ENCODE data around the gene KIZ. TPM values are rescaled to one million over a fixed set of nuclear protein-coding genes. Genes with fewer than 3 reads are reported as not detected.

Gene KIZ
- total RNA-seq, 1 donor from 2014 or later: 15.0 TPM

DNA sequence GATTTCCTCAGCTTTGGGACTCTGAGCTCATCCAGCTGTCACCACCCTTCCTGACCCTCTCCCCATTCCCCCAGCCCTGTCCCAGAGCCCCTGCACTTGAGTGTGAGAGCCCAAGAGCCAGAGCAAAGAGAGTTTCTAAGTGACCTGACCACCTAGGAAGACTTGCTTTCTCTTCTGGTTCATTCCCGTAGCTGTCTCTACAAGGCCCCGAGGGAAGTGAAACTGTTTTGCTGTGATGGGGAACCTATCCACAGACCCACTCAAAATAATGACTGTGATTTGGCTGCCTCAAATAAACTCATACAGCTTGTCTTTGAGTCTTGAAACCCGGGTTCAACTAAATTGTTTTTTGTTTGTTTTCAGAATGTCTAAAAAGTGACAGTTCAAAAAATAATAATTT lies 102.6 kb downstream of the KIZ start:
- Mint-ChIP-seq H3K4me3 (no peak overlapping the region), H3K9me3 (no peaks in the 10 kb centered on the region), H3K36me3 (ENCODE audit: low read depth) (no peaks in the 10 kb centered on the region), H3K27ac (ENCODE audit: unreplicated experiment) (no peak overlapping the region), H3K27me3 (ENCODE audit: low read depth) (peaks cover 45% of the 10 kb centered on the region), H3K4me1 (peaks cover 18% of the 10 kb centered on the region)
- no peak for DNase-seq (ENCODE audit: low read depth, low spot score)
- TF ChIP-seq, protein P1, sequence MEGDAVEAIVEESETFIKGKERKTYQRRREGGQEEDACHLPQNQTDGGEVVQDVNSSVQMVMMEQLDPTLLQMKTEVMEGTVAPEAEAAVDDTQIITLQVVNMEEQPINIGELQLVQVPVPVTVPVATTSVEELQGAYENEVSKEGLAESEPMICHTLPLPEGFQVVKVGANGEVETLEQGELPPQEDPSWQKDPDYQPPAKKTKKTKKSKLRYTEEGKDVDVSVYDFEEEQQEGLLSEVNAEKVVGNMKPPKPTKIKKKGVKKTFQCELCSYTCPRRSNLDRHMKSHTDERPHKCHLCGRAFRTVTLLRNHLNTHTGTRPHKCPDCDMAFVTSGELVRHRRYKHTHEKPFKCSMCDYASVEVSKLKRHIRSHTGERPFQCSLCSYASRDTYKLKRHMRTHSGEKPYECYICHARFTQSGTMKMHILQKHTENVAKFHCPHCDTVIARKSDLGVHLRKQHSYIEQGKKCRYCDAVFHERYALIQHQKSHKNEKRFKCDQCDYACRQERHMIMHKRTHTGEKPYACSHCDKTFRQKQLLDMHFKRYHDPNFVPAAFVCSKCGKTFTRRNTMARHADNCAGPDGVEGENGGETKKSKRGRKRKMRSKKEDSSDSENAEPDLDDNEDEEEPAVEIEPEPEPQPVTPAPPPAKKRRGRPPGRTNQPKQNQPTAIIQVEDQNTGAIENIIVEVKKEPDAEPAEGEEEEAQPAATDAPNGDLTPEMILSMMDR (conservative IDR thresholded peaks at IDR 0.05): no peak

DNA sequence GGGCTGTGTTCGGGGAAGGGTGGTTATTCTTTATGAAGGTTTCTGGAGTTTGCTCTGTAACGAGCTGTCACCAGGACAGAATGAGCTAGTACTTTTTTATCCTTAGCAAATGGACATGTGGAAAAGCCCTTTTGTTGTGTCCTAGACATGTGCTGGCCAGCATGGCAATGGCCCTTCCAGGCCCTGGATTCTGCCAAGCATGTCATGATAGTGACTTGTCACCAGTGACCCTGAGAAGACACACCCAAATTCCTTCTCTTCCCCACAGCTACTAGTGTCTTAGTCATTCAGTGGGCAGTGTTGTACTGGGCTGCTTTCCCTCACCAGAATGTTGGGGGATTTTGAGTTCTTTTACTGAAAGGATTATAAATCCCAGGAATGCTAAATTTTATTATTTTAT lies 103.3 kb downstream of the KIZ start:
- Mint-ChIP-seq H3K36me3 (ENCODE audit: low read depth) (no peaks in the 10 kb centered on the region), H3K4me3 (no peak overlapping the region), H3K4me1 (peaks cover 19% of the 10 kb centered on the region), H3K27me3 (ENCODE audit: low read depth) (peaks cover 45% of the 10 kb centered on the region), H3K27ac (ENCODE audit: unreplicated experiment) (no peak overlapping the region), H3K9me3 (no peaks in the 10 kb centered on the region)
- TF ChIP-seq, protein P1 (conservative IDR thresholded peaks at IDR 0.05): no peak
- no peak for DNase-seq (ENCODE audit: low read depth, low spot score)

DNA sequence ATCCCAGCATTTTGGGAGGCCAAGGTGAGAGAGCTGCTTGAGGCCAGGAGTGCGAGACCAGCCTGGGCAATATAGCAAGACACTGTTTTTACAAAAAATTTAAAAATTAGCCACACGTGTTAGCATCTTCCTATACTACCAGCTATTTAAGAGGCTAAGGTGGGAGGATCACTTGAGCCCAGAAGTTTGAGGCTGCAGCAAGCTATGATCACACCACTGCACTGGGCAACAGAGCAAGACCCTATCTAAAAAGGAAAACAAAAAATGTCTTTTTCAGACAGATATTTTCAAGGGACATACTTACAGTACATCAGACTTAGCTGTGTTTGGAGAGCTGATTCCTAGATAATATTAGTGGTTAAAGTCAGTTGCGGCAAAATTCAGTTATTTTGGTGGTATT lies 104.3 kb downstream of the KIZ start:
- peaks cover 43% of the 10 kb centered on the region for H3K27me3 Mint-ChIP-seq (ENCODE audit: low read depth)
- no peaks in the 10 kb centered on the region for H3K9me3 Mint-ChIP-seq
- no peaks in the 10 kb centered on the region for H3K36me3 Mint-ChIP-seq (ENCODE audit: low read depth)
- H3K27ac Mint-ChIP-seq (ENCODE audit: unreplicated experiment): no peak overlapping the region
- TF ChIP-seq, protein P1 (conservative IDR thresholded peaks at IDR 0.05): no peak
- H3K4me3 Mint-ChIP-seq: no peak overlapping the region
- peaks cover 22% of the 10 kb centered on the region for H3K4me1 Mint-ChIP-seq
- DNase-seq (ENCODE audit: low read depth, low spot score): no peak

DNA sequence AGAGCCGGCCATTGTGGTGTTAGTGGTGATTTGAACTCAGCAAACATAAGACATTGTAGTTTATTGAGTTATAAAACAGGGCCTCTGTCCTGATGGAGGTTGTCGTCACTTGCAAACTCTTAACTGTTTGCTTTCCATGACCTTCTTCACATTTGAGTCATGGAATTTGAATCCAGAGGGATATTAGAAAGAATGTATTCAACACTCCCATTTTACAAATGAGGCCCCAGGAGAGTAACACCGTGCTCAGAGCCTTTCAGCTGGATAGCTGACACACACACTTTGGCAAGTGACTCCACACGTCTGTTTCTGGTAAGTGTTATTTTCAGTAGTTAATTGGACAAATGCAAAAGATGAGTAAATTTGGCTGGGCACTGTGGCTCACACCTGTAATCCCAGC lies 104.8 kb downstream of the KIZ start:
- Mint-ChIP-seq H3K4me1 (peaks cover 23% of the 10 kb centered on the region), H3K27ac (ENCODE audit: unreplicated experiment) (no peak overlapping the region), H3K27me3 (ENCODE audit: low read depth) (peaks cover 40% of the 10 kb centered on the region), H3K36me3 (ENCODE audit: low read depth) (no peaks in the 10 kb centered on the region), H3K4me3 (no peak overlapping the region), H3K9me3 (no peaks in the 10 kb centered on the region)
- no peak for DNase-seq (ENCODE audit: low read depth, low spot score)
- TF ChIP-seq, protein P1 (conservative IDR thresholded peaks at IDR 0.05): no peak

GRCh38 chr20:21232546-21233280 lies 106.8 kb downstream of the KIZ start:
- Mint-ChIP-seq H3K9me3 (no peaks in the 10 kb centered on the region), H3K36me3 (ENCODE audit: low read depth) (no peaks in the 10 kb centered on the region), H3K27ac (ENCODE audit: unreplicated experiment) (no peak overlapping the region), H3K4me1 (peaks cover 27% of the 10 kb centered on the region), H3K27me3 (ENCODE audit: low read depth) (peaks cover 22% of the 10 kb centered on the region), H3K4me3 (no peak overlapping the region)
- TF ChIP-seq, protein P1 (conservative IDR thresholded peaks at IDR 0.05): no peak
- DNase-seq (ENCODE audit: low read depth, low spot score): no peak

All from neural crest cell (in vitro differentiated cells).